Dermis blood vessel endothelial cell (primary cell): Measurements from ENCODE around the gene SPACA9. TPM values are rescaled to one million over a fixed set of nuclear protein-coding genes. Genes with fewer than 3 reads are reported as not detected.

Experiments used
- total RNA-seq: library from RNA; depleted of rRNA; stranded (reverse); fragments of >200 nt; gene quantifications from 2 replicates; pipeline ENCODE4 v1.2.3, GENCODE V29; 2014

The SPACA9 gene
- total RNA-seq, 1 donor from 2014 or later, result 1.4 TPM

Other genes starting within 250 kb of the SPACA9 start
- 13.1 and 15.0 TPM in 2 replicates for gene DDX31, start 208.9 kb upstream of the SPACA9 start, total RNA-seq
- 13.1 and 20.1 TPM in 2 replicates for gene GTF3C4, start 208.4 kb upstream of the SPACA9 start, total RNA-seq
- gene AK8, start 614 bp upstream of the SPACA9 start, total RNA-seq, result 0.09 TPM in 1 of 2 replicates, not detected in the other
- 29.8 and 33.4 TPM in 2 replicates for gene TSC1, start 65.7 kb downstream of the SPACA9 start, total RNA-seq
- not detected in 2 replicates for gene GFI1B, start 99.8 kb downstream of the SPACA9 start, total RNA-seq
- gene GTF3C5, start 152.1 kb downstream of the SPACA9 start, total RNA-seq, result 53.3 and 59.2 TPM in 2 replicates
- gene CEL, start 183.1 kb downstream of the SPACA9 start, total RNA-seq, result 0.14 and 0.17 TPM in 2 replicates
- gene RALGDS, start 242.3 kb downstream of the SPACA9 start, total RNA-seq, result 68.7 and 68.9 TPM in 2 replicates